HG03457 (cell line): Measurements from ENCODE around the gene GAA.

Experiments used
- ATAC-seq: cut with Tn5 transposase; IDR thresholded peaks from one replicate; pipeline ENCODE4 v1.9.1; 2021; ENCODE audit warnings: moderate number of reproducible peaks; ENCODE audit not compliant: unreplicated experiment

Gene GAA

DNA sequence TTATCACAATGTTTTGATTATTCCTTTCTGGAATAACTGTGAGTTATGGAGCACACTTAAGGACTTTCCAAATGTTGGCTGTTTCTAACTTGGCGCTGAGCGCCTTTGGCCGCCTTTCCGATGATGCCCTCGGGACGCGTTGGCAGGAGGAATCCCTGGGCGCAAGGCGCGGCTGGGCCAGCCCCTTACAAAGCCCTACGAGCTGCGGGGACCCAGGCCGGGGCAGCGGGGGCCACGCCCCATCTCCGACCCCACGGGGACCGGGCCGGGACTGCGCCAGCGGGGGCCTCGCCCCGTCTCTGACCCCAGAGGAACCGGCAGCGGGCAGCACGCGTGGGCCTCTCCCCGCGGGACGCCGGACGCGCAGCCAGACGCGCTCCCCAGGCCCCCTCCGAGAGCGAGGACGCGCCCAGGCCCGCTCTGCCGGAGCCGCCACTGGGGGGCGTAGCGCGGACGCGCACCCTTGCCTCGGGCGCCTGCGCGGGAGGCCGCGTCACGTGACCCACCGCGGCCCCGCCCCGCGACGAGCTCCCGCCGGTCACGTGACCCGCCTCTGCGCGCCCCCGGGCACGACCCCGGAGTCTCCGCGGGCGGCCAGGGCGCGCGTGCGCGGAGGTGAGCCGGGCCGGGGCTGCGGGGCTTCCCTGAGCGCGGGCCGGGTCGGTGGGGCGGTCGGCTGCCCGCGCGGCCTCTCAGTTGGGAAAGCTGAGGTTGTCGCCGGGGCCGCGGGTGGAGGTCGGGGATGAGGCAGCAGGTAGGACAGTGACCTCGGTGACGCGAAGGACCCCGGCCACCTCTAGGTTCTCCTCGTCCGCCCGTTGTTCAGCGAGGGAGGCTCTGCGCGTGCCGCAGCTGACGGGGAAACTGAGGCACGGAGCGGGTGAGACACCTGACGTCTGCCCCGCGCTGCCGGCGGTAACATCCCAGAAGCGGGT lies at the start of gene GAA:
Gene GAA, plus strand, starts transcription at position 571 of the 935 bp plus-strand sequence. CDS start 3,006 bp downstream, outside the sequence.
- ATAC-seq, result no peak

DNA sequence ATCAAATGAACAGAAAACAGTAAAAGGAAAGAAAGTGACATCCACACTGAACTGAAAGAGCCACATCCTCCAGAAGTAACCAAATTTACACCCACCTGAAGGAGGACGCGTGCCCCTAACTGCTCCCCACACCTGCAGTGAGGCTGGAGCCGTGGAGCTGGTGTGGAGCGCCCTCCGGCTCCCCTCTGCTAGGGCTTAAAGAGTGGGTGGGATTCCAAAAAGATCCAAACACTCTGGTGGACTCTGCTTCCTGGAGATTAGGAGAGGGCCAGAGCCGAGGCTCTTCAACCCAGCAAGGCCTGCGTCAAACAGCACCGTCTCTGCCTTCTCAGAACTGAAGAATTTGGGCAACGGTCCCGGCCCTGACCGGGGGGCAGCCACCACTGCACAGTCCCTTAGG lies 49.7 kb upstream of the GAA start:
- ATAC-seq, result no peak

DNA sequence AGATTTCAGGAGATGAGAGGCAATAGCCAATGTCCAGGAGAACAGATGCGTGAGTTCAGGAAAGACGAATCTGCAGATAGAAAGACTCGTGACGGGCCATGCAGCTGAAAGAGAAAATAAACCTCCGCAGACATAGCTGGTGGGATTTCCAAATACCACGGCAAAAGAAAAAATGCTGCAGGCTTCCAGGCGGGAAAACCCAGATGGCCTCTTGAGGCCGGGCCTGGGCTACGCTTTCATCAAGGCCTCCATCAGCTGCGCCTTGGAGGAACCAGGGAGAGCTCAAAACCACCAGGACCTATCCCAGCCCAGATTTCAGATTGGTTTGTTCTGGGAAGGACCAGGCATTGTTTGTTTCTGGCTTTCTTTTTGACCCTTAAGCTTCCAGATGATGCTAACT lies 48.3 kb upstream of the GAA start:
- no peak for ATAC-seq

DNA sequence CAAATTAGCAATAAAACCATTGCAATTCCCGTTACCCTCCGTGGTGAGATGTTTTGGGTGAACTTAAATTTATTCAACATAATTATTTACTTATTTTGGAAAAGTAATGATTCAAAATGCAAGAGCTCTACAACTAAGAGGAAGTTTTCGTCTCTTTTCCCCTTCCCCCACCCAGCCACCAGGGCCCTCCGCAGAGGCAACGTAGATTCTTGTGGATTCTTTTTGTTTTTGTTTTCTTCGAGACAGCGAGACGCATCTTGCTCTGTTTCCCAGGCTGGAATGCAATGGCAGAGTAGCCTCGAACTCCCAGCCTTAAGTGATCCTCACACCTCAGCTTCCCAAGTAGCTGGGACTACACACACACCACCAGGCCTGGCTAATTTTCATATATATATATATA lies 45.8 kb upstream of the GAA start:
- ATAC-seq, result no peak

DNA sequence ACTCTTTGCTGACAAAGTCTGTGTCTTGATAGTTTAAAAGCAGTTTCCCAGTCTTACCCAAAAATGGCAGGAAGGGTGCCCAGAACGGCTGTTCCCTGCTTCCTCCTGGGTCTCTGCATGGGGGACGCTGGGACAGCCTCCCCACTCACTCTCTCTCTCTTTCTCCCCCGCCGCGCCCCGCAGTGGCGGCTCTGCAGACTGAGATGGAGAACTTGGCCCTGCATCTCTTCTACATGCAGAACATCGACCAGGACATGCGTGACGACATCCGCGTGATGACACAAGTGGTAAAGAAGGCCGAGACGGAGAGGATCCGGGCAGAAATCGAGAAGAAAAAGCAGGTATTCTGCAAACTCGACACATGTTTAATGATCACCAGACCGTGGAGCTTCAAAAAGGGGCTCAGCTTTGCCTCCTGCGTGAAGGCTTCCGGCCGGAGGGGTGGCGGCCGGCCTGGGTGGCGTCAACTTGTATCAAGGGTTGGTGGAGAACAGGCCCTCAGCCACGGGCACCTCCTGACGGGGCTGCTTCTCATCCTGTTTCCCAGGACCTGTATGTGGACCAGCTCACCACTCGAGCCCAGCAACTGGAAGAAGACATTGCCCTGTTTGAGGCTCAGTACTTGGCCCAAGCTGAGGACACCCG lies 42.9 kb upstream of the GAA start:
- no peak for ATAC-seq

DNA sequence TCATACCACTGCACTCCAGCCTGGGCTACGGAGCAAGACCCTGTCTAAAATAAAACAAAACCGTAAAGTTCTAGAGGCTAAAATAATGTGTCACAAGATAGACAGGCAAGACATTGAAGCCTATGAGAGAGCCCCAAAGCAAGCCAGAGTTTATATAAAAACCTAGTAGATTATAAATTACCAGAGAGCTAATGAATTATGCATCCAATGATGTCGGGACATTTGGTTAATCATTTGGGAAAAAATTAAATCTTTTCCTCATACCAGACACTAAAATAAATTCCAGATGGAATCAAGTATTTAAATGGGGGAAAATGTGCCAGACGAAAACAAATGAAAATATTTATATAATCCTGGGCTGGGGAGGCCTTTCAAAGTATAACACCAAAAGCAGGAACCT lies 40.7 kb upstream of the GAA start:
- no peak for ATAC-seq

DNA sequence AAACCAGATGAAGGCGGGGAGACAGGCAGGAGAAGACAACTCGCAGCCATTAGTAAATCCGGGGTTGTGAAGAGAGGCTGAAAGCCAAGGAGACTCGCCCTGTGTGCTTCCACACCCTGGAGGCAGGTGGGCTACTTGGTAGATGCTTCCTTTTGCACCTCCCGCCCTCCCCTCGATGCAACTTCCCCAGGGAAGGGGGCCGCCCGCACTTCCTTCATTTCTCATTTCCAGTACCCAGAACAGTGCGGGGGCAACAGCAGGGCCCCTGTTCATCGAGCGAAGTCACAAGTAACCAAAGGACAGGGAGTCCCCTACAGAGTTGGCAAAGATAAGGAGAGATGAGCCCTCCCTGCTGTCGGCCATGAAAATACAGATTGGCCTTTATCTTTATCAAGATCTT lies 40.0 kb upstream of the GAA start:
- ATAC-seq, result no peak

DNA sequence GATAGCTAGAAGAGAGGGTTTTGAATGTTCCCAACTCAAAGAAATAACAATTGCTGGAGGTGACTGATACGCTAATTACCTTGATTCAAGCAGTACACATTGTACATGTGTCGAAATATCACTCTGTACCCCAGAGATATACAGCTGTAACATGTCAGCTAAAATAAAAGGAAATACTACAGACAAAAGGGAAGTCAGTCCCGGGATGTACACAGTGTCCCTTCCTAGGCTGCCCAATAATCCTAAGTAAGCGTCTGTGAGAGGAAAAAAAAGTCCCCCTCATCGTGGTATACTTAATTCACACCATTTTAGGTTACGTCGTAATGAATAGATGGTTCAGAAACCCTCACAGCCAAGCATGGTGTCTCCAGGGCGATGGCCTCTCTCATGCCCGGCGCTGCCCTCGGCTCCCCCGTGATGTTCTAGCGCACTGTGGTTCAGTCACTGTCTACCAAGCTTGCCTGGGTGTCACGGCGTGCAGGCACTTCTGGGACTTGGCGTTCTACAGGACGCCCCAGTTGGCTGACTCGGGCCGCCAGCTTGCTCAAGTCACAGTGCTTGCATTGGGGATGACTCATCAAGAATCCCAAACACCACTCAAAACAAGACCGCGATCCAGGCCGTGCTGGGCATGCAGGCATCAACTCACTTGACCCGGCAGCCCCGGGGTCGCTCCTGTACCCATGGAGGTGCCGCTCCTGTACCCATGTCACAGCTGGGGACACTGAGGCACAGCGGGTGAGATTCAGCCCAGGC lies 37.4 kb upstream of the GAA start:
- ATAC-seq, result no peak

DNA sequence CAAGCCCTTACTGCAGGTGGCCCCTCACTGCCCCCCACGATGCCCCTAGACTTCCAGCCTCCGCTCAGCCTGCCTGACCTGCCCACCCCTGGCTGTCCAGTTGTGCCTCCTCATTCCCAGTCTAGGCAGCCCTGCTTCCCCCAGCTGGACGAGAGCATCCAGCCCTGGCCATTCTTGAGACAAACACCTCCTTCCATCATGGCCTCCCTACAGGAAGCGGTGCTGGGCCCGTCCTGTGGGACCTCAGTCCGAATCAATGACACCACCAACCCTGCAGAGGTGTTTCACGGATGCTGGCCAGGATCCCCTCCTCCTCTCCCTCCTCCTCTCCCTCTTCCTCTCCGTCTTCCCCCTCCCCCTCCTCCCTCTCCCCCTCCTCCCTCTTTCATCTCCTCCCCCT lies 36.7 kb upstream of the GAA start:
- ATAC-seq, result no peak

DNA sequence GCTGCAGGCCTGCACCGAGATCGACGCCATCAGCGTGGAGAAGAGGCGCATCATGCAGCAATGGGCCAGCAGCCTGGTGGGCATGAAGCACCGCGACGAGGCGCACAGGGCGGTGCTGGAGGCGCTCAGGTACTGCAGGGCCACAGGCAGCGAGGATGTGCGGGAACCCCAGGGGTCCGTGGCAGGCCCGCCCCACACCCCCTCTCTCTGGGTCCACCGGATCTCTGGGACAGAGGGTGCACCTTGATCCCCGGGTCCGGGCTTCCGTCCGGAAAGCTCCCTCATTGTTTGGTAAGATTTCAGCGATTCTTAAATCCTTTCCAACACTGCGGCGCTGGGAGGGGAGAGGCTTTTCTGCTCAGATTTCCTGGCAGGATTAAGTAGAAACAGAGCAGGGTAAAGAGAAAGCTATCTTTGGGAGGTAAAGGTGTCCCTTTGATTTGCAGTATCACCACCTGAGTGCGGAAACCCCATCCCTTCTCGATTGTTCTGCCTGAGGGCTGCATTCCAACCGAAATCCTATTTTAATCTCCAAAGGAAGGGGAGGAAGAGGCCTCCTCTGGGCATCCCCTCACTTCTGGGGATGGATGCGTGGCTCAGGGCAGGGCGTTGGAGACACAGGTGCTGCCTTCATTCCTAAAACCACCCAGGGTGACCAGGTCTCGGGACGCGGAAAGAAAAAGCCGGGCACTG lies 35.8 kb upstream of the GAA start:
- ATAC-seq, result no peak

DNA sequence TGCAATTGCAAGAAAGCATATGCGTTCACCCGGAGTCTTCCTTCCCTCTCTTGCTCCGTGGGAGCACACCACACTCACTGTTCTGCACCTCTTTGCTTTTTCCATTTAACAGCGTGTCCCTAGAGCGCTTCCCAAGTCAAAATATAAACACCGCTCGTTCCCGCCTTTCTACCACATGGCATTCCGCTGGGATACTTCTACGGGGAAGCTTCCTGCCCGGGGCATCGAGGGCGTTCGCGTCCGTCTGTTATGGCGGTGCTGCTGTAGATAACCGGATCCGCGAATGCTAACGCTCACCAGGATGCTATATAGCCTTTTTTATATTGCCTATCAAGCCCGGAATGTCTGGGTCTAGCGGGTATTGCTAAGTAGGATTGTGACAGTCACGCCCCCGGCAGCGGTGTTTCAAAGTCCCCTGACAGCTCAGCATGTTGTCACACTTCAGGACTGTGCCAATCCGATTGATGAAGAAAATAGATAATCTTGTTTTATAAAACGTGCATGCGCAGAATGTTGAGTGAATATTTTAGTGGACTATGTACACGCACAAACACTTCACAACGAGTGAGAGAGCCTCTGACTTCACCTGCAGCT lies 33.9 kb upstream of the GAA start:
- ATAC-seq, result no peak

DNA sequence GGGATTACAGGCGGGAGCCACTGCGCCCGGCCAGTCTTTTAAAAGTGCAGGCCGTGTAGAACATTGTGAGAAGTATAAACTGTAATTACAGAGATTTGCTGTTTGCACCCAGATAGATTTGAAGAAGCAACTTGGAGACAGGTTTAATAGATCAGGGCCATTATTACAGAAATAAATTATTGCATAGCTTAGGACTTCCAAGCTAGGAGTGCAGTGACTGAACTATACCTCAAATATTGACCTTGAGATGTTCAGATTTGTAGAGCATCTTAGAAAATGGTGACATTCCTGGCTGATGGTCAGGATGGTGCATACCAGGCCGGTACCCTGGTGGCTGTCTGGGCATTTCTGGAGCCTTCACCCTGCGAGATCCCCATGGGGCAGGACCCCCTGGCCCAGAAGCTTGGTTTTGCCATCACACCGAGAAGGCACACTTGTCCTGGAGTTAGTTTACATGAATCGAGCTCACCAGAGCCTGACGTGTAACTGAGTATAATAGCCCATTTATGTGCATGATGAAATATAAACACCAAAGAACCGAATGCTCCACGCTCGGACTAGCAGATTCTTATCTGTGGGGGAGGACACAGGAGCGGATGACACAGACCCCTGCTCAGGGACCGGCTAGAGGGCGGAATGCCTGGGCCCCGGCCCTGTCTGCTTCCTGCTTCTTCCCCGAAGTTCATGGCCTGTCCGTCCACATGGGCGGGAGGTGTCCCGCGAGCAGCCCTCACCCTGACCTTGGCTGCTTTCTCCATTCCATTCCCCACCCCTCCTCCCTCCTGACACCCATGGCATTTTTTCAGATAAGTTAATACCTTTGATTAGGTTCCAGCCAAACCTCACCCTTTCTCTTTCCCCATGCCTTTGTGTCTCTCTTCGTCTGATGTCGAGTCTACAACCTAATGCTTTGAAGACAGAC lies 32.8 kb upstream of the GAA start:
- ATAC-seq, result no peak

DNA sequence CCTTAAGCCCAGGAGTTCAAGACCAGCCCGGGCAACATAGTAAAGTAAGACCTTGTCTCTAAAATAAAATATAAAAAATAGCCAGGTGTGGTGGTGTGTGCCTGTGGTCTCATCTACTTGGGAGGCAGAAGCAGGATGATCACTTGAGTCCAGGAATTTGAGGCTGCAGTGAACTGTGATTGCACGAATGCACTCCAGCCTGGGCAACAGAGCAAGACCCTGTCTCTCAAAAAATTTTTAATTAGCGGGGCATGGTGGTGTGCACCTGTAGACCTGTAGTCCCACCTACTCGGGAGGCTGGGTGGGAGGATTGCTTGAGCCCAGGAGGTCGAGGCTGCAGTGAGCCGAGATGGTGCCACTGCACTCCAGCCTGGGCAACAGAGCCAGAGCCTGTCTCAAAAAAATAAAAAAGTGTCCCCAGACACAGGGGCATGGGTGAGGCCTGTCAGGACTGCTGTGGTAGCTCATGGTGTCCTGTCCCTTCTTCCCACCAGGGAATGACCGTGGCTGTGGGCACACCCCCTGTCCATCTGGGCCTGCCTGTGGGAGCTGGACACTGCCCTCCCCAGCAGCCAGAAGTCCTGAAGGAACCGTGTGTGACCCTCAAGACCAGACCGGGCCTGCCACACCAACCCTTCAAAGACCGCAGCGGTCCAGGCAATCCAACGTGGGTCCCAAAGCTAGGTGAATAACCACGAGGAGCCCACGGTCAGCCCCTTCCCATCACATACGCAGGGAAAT lies 30.8 kb upstream of the GAA start:
- ATAC-seq, result no peak

DNA sequence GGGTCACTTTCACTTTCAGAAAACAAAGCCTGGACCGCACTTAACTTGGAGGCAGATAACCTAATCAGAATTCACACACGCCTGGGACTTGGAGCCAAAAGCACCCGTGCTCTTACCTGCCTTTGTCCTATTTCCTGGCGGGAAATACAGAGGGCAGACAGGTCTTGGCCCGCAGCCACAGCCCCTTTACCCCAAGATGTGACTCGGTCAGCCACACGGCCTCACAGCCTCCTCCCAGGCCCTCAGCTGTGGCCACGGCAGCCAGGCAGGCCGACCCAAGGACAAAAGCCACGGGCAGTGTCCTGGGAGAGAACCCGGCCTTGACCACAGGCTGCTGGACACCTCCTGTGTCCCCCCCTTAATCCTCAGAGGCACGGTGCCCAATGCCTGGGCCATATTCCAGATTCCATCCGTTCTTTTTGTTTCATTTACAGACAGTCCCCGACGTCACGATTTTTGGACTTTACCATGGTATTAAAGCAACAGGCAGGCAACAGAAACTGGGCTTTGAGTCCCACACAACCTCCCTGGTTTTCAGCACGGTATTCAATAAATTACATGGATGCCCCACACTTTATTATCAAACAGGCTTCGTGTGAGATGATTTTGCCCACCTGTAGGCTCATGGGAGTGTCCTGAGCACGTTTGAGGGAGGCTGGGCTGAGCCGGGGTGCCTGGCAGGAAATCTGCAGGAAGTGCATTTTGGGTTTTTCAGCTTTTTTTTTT lies 30.1 kb upstream of the GAA start:
- no peak for ATAC-seq

DNA sequence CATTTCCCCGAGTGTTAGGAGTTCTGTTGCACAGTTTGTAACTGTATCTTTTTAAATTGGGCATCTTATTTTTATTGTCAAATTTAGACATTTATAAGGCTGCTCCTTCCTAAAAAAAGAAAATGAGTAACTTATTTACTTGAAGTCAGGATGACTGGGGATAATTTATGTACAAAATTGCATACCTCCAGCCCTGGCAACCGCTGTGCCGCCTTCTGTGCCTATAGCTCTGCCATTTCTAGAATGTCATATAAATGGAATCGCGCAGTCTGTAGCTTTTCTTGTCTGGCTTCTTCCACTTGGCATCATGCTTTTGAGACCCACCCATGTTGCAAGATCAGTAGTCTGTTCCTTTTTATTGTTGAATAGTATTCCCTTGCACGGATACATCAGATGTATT lies 29.0 kb upstream of the GAA start:
- ATAC-seq, result no peak

DNA sequence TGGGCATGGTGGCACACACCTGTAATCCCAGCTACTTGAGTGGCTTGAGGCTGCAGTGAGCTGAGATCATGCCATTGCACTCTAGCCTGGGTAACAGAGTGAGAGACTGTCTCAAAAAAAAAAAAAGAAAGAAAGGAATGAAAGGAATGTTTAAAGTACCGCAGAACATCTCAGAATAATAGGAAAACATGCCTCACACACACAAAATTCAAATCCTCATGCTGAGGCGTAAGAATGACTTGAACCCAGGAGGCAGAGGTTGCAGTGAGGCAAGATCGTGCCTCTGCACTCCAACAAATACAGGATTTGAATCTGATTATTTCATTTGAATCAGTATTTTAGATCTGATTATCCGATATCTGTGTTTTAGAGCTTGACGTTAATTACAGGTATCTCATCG lies 21.3 kb upstream of the GAA start:
- no peak for ATAC-seq

DNA sequence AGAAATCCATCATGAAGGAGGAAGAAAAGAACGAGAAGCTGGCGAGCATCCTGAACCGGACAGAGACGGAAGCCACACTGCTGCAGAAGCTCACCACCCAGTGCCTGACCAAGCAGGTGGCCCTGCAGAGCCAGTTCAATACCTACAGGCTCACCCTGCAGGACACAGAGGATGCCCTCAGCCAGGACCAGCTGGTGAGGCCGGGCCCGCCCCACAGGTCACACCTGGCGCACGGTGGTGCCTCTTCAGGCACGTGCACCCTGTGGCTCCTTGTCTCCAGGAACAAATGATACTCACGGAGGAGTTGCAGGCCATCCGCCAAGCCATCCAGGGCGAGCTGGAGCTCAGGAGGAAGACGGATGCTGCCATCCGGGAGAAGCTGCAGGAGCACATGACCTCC lies 19.8 kb upstream of the GAA start:
- ATAC-seq, result no peak

DNA sequence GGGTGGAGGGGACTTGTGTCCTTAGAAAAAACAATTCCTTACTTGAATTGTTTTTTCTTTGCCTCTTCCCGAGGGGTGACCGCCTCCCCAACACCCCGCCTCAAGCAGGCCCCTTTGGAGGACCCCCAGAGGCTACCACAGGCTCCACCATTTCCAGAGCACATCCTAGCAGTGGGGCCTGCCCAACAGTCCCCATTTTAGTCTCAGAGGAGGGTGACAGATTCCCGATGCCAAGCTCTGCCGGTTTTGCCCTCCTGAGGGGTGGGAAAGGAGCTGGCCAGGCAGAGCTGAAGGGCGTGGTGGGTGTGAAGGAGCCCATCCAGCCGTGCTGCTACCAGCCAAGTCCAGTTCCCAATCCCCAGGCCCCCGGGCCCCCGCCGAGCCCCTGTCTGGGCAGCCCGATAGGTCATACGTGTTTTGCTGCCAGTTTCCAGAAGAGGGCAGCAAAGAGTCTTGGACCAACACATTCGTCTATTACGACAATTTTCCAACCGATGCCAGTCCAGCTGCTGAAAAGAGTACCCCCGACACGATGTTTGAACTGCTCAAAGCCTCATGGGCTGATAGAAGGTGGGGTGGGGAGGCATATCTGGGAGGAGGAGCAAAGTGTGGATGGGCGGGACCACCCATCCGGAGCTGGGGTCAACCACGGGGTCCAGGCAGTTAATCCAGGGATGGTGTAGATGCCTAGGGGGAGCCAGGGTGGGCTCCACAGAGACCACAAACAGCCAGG lies 18.8 kb upstream of the GAA start:
- no peak for ATAC-seq
